PC-3 (cell line): Measurements from ENCODE around the gene THTPA. TPM values are rescaled to one million over a fixed set of nuclear protein-coding genes. Genes with fewer than 3 reads are reported as not detected.

ENCODE experiments used
- ATAC-seq: fragments of 200-7000 bp; cut with Tn5 transposase; 2 replicates; pipeline ENCODE4 v1.9.1; 2020; ENCODE audit warnings: mild to moderate bottlenecking, moderate library complexity
- BruUV-seq: library from RNA; stranded (reverse); fragments of 400-500 nt; replicated peaks from 2 replicates; lab custom pipeline; 2021; lab: Mats Ljungman, UMichigan
- CTCF ChIA-PET: fragments of 300-600 bp; sonication (Branson Sonifier 250); formaldehyde crosslinking; loops from one replicate; lab custom pipeline; 2022; ENCODE audit warnings: antibody characterized with exemption; lab: Charles Lee
- POLR2A ChIA-PET: fragments of 300-600 bp; sonication (Branson Sonifier 250); formaldehyde crosslinking; loops from one replicate; lab custom pipeline; 2022; ENCODE audit warnings: antibody characterized with exemption; ENCODE audit not compliant: unreplicated experiment; lab: Charles Lee
- DNase-seq: peaks from one replicate; pipeline ENCODE4 v3.0.0-alpha.2; 2015
- H2AFZ ChIP-seq: fragments of 300-600 bp; sonication (generic); 2 replicates; pipeline ENCODE4 v1.6.0; 2016; ENCODE audit warnings: antibody characterized with exemption, low read length
- H3F3A ChIP-seq: fragments of 300-600 bp; sonication (generic); one replicate; pipeline ENCODE4 v1.6.0; 2017; ENCODE audit warnings: antibody characterized with exemption, low read length, control low read depth, mild to moderate bottlenecking; ENCODE audit not compliant: unreplicated experiment
- H3K27ac ChIP-seq: fragments of 300-600 bp; sonication (generic); 2 replicates; pipeline ENCODE4 v1.5.1; 2016; ENCODE audit warnings: mild to moderate bottlenecking, low read length
- H3K27me3 ChIP-seq: fragments of 300-600 bp; sonication (generic); 2 replicates; pipeline ENCODE4 v1.6.1; 2016; ENCODE audit warnings: low read length, mixed read lengths
- H3K36me3 ChIP-seq: fragments of 300-600 bp; sonication (generic); 2 replicates; pipeline ENCODE4 v1.6.1; 2016; ENCODE audit warnings: low read depth, mixed run types, low read length, mixed read lengths
- H3K4me1 ChIP-seq: fragments of 300-600 bp; sonication (generic); 2 replicates; pipeline ENCODE4 v1.5.1; 2016; ENCODE audit warnings: low read length; ENCODE audit not compliant: insufficient read depth
- H3K4me2 ChIP-seq: fragments of 300-600 bp; sonication (generic); 2 replicates; pipeline ENCODE4 v1.6.0; 2016; ENCODE audit warnings: low read length
- H3K4me3 ChIP-seq: fragments of 300-600 bp; sonication (generic); 2 replicates; pipeline ENCODE4 v1.5.1; 2016; ENCODE audit warnings: mild to moderate bottlenecking, low read length, mixed read lengths
- H3K79me2 ChIP-seq: fragments of 300-600 bp; sonication (generic); 2 replicates; pipeline ENCODE4 v1.6.1; 2017; ENCODE audit warnings: low read length, mixed read lengths
- H3K9ac ChIP-seq: fragments of 300-600 bp; sonication (generic); 2 replicates; pipeline ENCODE4 v1.6.0; 2016; ENCODE audit warnings: mild to moderate bottlenecking, low read length
- H3K9me2 ChIP-seq: fragments of 300-600 bp; sonication (generic); replicated peaks from 2 replicates; pipeline ENCODE4 v1.6.1; 2016; ENCODE audit warnings: mixed run types, low read length, mixed read lengths
- H3K9me3 ChIP-seq: fragments of 300-600 bp; sonication (generic); 2 replicates; pipeline ENCODE4 v1.6.1; 2016; ENCODE audit warnings: low read length, mixed read lengths
- H4K20me1 ChIP-seq: fragments of 300-600 bp; sonication (generic); 2 replicates; pipeline ENCODE4 v1.6.1; 2016; ENCODE audit warnings: low read length, mixed read lengths
- CTCF ChIP-seq: fragments of 300-600 bp; sonication (generic); conservative IDR thresholded peaks from 2 replicates; pipeline ENCODE4 v1.5.1; 2017; ENCODE audit warnings: antibody characterized with exemption, low read depth, mild to moderate bottlenecking, low read length
- EZH2 ChIP-seq: fragments of 300-600 bp; sonication (generic); IDR thresholded peaks from one replicate; pipeline ENCODE4 v1.6.1; 2017; ENCODE audit warnings: antibody characterized with exemption, mild to moderate bottlenecking, low read length; ENCODE audit not compliant: unreplicated experiment
- EZH2phosphoT487 ChIP-seq: fragments of 300-600 bp; sonication (generic); IDR thresholded peaks from 2 replicates; pipeline ENCODE4 v1.6.1; 2018; ENCODE audit warnings: mild to moderate bottlenecking, antibody characterized with exemption, low read length, borderline replicate concordance
- intact Hi-C: fragments of 100-400 bp; cut with micrococcal nuclease; formaldehyde crosslinking; loops from 2 replicates; pipeline ENCODE4 v1.9.0; 2023
- total RNA-seq: library from RNA; depleted of rRNA; stranded (reverse); fragments of >200 nt; gene quantifications from 2 replicates; pipeline ENCODE4 v1.2.3, GENCODE V29; 2014

THTPA gene
- total RNA-seq, 1 experiment from 2014 or later = 13.0 TPM

GRCh38 chr14:23528555-23528954, 27.5 kb upstream of the THTPA start:
- Histone ChIP-seq H3K27ac (no peak overlapping the region), H3K36me3 (no peaks in the 10 kb centered on the region), H4K20me1 (no peaks in the 10 kb centered on the region), H3K9me2 (no peaks in the 10 kb centered on the region), H3K4me2 (no peak overlapping the region), H2AFZ (no peak overlapping the region), H3K4me1 (no peaks in the 10 kb centered on the region), H3K79me2 (no peaks in the 10 kb centered on the region), H3K9ac (no peak overlapping the region), H3F3A (no peaks in the 10 kb centered on the region), H3K27me3 (no peaks in the 10 kb centered on the region), H3K4me3 (no peak overlapping the region), H3K9me3 (no peaks in the 10 kb centered on the region)
- intact Hi-C loops = no loop called here
- TF ChIP-seq CTCF (peak; percentile 48), EZH2phosphoT487 (no peak)
- ChIA-PET CTCF (interaction anchor here (1.5 kb wide), 1 partner anchor 50 kb away, joined by 3 read pairs; no protein-coding TSS in a partner anchor), POLR2A (no interaction called here)
- no TSS peak for BruUV-seq
- ATAC-seq (peak; percentile 49), DNase-seq (peak; percentile 22)

- Histone ChIP-seq H3K9me2 (no peaks in the 10 kb centered on the region), H3K36me3 (no peaks in the 10 kb centered on the region), H3K4me1 (no peaks in the 10 kb centered on the region), H4K20me1 (no peaks in the 10 kb centered on the region), H3K9me3 (no peaks in the 10 kb centered on the region), H3K27ac (no peak overlapping the region), H3K79me2 (no peaks in the 10 kb centered on the region), H3K9ac (no peak overlapping the region), H3K4me3 (no peak overlapping the region), H2AFZ (no peak overlapping the region), H3F3A (no peaks in the 10 kb centered on the region), H3K27me3 (no peaks in the 10 kb centered on the region), H3K4me2 (no peak overlapping the region)
- POLR2A ChIA-PET = no interaction called here
- intact Hi-C loops = no loop called here
- DNase-seq (no peak), ATAC-seq (no peak)
- no peak for TF ChIP-seq EZH2
- no peak for TF ChIP-seq CTCF
- TF ChIP-seq EZH2phosphoT487 = no peak
- no TSS peak for BruUV-seq
- CTCF ChIA-PET = no interaction called here
Measured at GRCh38 chr14:23529016-23529415, 27.1 kb upstream of the THTPA start.

GRCh38 chr14:23530375-23531055, 25.6 kb upstream of the THTPA start:
- no peak overlapping the region for H3K9ac ChIP-seq
- intact Hi-C loops = no loop called here
- ATAC-seq = no peak
- no peaks in the 10 kb centered on the region for H3K36me3 ChIP-seq
- no peaks in the 10 kb centered on the region for H3K9me2 ChIP-seq
- no peak overlapping the region for H3K4me2 ChIP-seq
- no TSS peak for BruUV-seq
- no peaks in the 10 kb centered on the region for H3K9me3 ChIP-seq
- TF ChIP-seq EZH2phosphoT487 (no peak), CTCF (no peak), EZH2 (no peak)
- H3K4me3 ChIP-seq = no peak overlapping the region
- no peaks in the 10 kb centered on the region for H3K4me1 ChIP-seq
- H2AFZ ChIP-seq = no peak overlapping the region
- no peaks in the 10 kb centered on the region for H3K79me2 ChIP-seq
- H3K27ac ChIP-seq = no peak overlapping the region
- no peaks in the 10 kb centered on the region for H3K27me3 ChIP-seq
- no peak for DNase-seq
- no peaks in the 10 kb centered on the region for H4K20me1 ChIP-seq
- POLR2A ChIA-PET = no interaction called here
- CTCF ChIA-PET = no interaction called here
- H3F3A ChIP-seq = no peaks in the 10 kb centered on the region
